NCI-H524 treated with DMSO at 0.1 percent for 48 hours (cell line): ENCODE data around the gene SYNPO2L.
"Not testable (repeated sequence)": the region's sequence is repeated elsewhere in the genome, so short reads cannot be mapped to it uniquely, and the experiment has no call there.

Experiments used
- DNase-seq: peaks from one replicate; lab custom pipeline; 2025; lab: John Stamatoyannopoulos, UW

SYNPO2L gene

GRCh38 chr10:73617143-73617542, 38.7 kb downstream of the SYNPO2L start:
- DNase-seq, result not testable (repeated sequence)

- DNase-seq, result no peak
Observed at GRCh38 chr10:73614720-73615119, 41.1 kb downstream of the SYNPO2L start.

GRCh38 chr10:73609116-73609515, 46.7 kb downstream of the SYNPO2L start:
- DNase-seq, result no peak

GRCh38 chr10:73601486-73601921, 54.3 kb downstream of the SYNPO2L start:
- DNase-seq, result no peak

GRCh38 chr10:73597346-73597745, 58.5 kb downstream of the SYNPO2L start:
- DNase-seq, result no peak
